NCI-H748 (cell line): ENCODE data around the gene TMEM198.

Experiments used
- DNase-seq: peaks from one replicate; lab custom pipeline; 2025; ENCODE audit not compliant: unreplicated experiment; lab: John Stamatoyannopoulos, UW

TMEM198 gene

GRCh38 chr2:219561179-219562048, 17.6 kb downstream of the TMEM198 start:
- no peak for DNase-seq

GRCh38 chr2:219562049-219563020, 18.5 kb downstream of the TMEM198 start:
- DNase-seq: no peak

- no peak for DNase-seq
Observed at GRCh38 chr2:219563271-219563928, 19.6 kb downstream of the TMEM198 start.

GRCh38 chr2:219565130-219566080, 21.6 kb downstream of the TMEM198 start:
- no peak for DNase-seq

- no peak for DNase-seq
Observed at GRCh38 chr2:219566640-219567039, 22.8 kb downstream of the TMEM198 start.

- no peak for DNase-seq
Observed at GRCh38 chr2:219567131-219567530, 23.3 kb downstream of the TMEM198 start.

GRCh38 chr2:219567791-219568361, 24.0 kb downstream of the TMEM198 start:
- no peak for DNase-seq

- no peak for DNase-seq
Observed at GRCh38 chr2:219569041-219569440, 25.2 kb downstream of the TMEM198 start.

- no peak for DNase-seq
Observed at GRCh38 chr2:219569635-219570034, 25.8 kb downstream of the TMEM198 start.

GRCh38 chr2:219570194-219570923, 26.5 kb downstream of the TMEM198 start:
- DNase-seq: peak; percentile 68

GRCh38 chr2:219570924-219571310, 27.1 kb downstream of the TMEM198 start:
- peak; percentile 46 for DNase-seq

- DNase-seq: peak; percentile 92
Observed at GRCh38 chr2:219571311-219572236, 27.7 kb downstream of the TMEM198 start, which contains the start of gene OBSL1. TSS of gene OBSL1 (minus strand) at chr2:219571539. CDS start at chr2:219571232, 307 bp downstream.

GRCh38 chr2:219572237-219573001, 28.6 kb downstream of the TMEM198 start, which contains the start of gene INHA:
TSS of gene INHA (plus strand) at chr2:219572310. CDS start at chr2:219572375, 65 bp downstream.
- DNase-seq: no peak

GRCh38 chr2:219573166-219573565, 29.3 kb downstream of the TMEM198 start:
- no peak for DNase-seq

GRCh38 chr2:219574484-219575311, 30.9 kb downstream of the TMEM198 start:
- no peak for DNase-seq
